Sigmoid colon (tissue), 4 donors: Measurements from ENCODE around the gene CDX1.

Experiments used
- CTCF ChIP-seq, 4 experiments: fragments of 450-650 bp in 3 of 4; fragments of 200-600 bp in 1 of 4; IDR thresholded peaks; one replicate each; pipeline ENCODE4 v1.5.1; 2016 to 2019; ENCODE audit warnings: antibody characterized with exemption in 4 of 4, mild to moderate bottlenecking in 3 of 4, moderate library complexity in 2 of 4
- EP300 ChIP-seq, 4 donors: sonication (generic); formaldehyde crosslinking; IDR thresholded peaks; one replicate each; pipeline ENCODE4 v1.6.1; 2017; ENCODE audit warnings: antibody characterized with exemption in 4 of 4
- POLR2AphosphoS5 ChIP-seq, 4 donors: sonication (generic); formaldehyde crosslinking; IDR thresholded peaks; one replicate each; pipeline ENCODE4 v1.6.1; 2017; ENCODE audit warnings: antibody characterized with exemption in 4 of 4

DNA sequence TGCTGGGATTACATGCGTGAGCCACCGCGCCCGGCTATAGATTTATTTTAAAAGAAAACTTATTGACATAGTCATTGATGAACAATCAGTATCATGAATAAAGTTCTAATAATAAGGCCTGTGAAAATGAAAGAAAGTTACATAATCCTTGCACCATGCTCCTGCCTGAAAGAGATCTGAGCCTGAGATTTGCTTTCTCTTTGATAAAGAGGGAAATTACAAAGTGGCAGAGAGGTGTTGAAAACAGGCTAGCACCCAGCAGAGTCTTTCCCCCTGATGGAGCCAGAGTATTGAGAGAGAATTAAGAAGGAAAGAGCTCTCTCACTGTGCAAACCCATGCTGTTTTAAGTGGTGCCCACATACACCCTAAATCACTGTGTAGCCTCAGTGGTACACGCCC is 60.5 kb downstream of the CDX1 start:
- no peak for TF ChIP-seq CTCF (IDR thresholded peaks at IDR 0.05)
- no peak for TF ChIP-seq EP300 (IDR thresholded peaks at IDR 0.05)
- TF ChIP-seq POLR2AphosphoS5 (IDR thresholded peaks at IDR 0.05), result no peak
